Stimulated activated CD4-positive, alpha-beta T cell treated with anti-CD3 and anti-CD28 coated beads, Interleukin-1b, Interleukin-23, amount 100 ng/mL, for 1 hour (primary cell): ENCODE data around the gene TEC.
A peak's percentile ranks its signal among the peaks of the same experiment; 100 is the strongest.
"Not testable (repeated sequence)": the region's sequence is repeated elsewhere in the genome, so short reads cannot be mapped to it uniquely, and the experiment has no call there.

ENCODE experiments used
- DNase-seq, 2 donors: peaks; one replicate each; pipeline ENCODE4 v3.0.0-alpha.2; 2020; ENCODE audit warnings: low read depth in 2 of 2

TEC gene

DNA sequence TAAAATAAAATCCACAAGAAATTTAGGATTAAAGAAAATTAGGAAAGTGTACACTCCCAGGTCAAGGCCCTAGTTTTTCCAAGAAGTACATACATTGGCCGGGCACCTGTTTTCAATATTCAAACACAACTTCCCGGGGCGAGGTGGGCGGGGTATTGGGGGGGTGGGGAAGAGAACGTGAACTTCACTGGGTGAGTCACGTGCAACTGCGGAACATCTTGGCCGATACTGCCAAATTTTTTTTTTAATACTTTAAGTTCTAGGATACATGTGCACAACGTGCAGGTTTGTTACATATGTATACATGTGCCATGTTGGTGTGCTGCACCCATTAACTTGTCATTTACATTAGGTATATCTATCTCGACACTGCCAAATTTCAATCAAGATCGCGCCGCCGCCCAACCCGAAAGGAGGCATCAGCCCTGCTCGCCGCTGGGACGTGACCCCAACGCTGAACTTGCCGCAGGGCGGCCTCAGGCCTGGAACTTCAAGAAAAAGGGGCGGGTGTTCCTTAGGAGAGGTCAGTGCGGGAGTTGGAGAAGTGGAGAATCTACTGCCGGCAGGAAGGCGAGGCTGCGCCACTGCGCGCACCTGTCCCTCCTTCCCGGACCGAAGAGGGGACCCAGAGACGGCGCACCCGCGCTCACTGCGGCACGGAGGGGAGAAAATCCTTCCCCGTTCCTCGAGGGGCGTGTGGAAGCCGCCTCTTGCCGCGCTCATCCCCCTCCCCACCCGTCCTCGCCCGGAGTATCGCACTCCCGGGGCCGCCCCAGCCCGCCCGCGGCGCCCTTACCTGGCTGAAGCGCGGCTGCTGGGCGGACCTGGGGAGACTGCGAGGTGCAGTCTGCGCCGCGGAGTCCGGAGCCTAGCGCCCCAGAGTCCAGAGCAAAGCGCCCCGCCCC is at the start of gene TEC:
Gene TEC (minus strand): TSS at position 883 of the 905 bp plus-strand sequence. CDS start 41,224 bp downstream, outside the sequence.
- peak in 1 of 2 donors; percentile 6 for DNase-seq

DNA sequence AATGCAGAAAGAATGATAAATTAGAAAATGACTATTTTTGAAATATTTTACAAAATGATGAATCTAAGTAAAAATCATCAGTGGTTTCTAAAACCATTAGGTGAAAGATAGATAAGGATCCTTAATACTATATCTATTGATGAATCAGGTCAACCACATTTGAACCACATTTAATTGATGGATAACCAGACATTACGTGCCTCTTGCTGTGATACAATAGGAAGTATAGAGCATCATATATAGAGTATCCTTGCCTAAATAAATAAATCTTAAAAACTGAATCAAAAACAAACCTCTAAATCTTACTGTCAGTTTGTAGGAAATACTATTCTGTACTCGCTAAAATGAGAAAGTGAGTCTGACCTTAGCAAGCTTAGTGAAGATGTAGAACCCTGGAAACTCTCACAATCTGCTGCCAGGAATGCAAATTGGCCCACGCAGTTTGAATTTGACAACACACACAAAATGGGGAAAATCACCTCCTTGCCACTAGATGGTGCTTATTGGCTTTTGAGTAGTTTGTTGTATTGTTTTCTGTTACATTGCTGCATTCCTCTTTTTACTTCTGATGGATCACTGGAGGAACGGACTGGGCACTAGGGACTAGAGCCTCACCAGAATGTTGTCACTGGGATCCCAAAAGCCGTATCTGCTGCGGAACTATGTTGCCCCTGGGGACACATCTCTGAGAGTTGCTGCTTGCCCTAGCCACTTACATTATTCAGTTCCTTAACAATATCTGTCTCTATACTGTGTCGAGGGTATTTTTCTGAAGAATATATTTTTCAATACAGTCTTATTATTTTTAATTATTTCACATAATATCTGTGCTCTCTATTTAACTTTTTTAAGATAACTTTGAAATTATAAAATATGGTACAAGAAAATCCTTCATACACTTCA is 46.3 kb upstream of the TEC start:
- no peak for DNase-seq

GRCh38 chr4:48314746-48315145 is 45.1 kb upstream of the TEC start:
- DNase-seq = not testable (repeated sequence)

DNA sequence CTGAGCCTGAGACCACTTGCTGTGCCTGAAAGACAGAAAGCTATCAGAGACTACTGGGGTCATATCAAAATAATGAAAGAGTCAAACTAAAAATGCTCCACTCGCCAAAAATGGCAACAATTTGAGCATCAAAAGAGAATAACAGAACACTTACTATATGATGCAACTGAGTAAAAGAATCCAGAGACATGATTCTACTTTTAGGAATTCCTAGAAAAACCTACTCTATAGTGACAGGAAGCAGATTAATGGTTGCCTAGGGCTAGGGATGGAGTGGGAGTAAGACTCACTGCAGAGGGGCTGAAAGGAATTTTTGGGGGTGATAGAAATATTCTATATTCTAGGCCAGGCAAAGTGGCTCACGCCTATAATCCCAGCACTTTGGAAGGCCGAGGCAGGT is 42.3 kb upstream of the TEC start:
- no peak for DNase-seq

GRCh38 chr4:48308901-48309300 is 39.3 kb upstream of the TEC start:
- DNase-seq = no peak

- no peak for DNase-seq
Measured at GRCh38 chr4:48307528-48307927, 37.9 kb upstream of the TEC start.

GRCh38 chr4:48305508-48305907 is 35.9 kb upstream of the TEC start:
- DNase-seq = no peak

GRCh38 chr4:48300004-48300403 is 30.4 kb upstream of the TEC start:
- no peak for DNase-seq

DNA sequence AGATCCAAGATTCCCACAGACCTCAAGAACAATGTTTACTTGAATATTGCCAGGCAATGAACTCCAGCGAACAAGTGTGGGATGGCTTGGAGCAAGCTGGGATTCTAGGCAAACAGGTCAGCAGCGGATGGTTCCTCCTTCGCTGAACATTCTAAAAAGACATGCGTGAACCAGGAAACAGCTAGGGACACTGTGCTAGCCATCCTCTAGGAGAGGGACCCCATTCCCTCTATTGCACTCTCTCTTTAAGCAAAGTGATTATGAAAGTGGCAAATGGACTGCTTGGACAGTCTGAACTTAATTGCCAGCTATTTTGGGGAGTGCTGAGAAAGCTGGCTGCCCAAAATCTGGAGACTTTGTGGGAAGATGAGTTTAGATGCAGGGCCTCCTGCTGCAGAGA is 29.9 kb upstream of the TEC start:
- DNase-seq = no peak

DNA sequence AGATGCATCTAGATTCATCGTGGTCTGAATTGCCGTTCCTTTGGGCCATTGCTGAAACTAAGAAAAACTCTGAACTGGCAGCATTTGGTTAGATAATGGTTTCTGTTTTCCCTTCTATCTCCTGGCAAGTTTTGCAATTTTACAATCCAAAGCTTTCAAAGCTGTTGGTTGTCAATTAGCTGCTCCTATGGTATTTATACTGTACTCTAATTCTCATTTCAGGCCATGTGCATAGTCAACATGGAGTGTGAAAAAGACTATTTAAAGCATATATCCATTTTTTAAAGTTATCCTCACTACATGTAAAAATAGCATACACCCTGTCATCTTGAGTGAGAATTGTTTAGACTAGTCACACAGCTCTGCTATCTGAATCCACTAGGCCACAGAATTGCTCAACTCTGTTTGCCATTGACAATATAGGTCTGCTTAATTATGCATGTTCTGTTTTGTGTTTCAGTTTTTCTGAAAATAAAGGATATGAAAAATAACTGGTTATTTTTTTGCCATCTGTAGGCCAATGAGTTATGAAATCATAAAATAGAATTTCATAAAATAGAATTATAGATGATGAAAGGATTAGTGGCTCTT is 27.7 kb upstream of the TEC start:
- no peak for DNase-seq

- no peak for DNase-seq
Measured at GRCh38 chr4:48296365-48296764, 26.7 kb upstream of the TEC start.

DNA sequence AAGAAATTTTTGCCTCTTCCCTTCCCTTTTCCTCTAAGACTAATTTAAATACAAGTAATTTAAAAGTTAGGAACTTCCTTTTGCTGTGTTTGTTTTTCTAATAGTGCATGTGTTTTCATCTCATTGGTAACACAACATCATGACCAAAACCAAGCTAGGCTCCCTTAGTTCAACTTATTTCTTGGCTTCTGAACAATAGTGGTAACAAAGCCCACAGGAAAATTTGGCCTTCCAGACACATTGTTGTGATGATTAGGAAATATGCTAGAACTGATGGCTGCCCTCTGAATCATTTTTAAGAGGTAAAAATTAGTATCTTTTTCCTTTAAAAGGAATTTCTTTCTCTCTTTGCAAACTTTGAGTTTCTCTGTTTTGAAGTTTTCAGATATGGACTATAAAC is 25.5 kb upstream of the TEC start:
- no peak for DNase-seq

- DNase-seq = not testable (repeated sequence)
Measured at GRCh38 chr4:48292218-48292790, 22.7 kb upstream of the TEC start.

GRCh38 chr4:48290146-48290772 is 20.6 kb upstream of the TEC start:
- no peak for DNase-seq

- not testable (repeated sequence) for DNase-seq
Measured at GRCh38 chr4:48286060-48286459, 16.4 kb upstream of the TEC start.

GRCh38 chr4:48285640-48286039 is 16.0 kb upstream of the TEC start:
- DNase-seq = not testable (repeated sequence)

- no peak for DNase-seq
Measured at GRCh38 chr4:48275686-48276085, 6.0 kb upstream of the TEC start.

DNA sequence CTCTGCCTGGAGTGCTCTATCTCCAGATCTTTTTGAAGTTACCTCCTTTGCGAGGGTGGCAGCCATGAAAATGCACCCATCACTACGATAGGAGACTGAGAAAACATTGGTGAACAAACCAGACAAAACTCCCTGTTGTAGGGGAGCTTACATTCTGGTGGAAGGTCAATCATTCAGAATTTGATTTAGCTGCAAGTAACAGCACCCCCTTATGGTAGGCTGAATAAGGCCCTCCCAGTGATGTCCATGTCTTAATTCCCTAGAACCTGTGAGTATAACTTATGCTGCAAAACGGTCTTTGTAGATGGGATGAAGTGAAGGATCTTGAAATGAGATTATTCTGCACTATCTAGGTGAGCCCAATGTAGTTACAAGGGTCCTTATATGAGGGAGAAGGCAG is 5.6 kb upstream of the TEC start:
- no peak for DNase-seq

DNA sequence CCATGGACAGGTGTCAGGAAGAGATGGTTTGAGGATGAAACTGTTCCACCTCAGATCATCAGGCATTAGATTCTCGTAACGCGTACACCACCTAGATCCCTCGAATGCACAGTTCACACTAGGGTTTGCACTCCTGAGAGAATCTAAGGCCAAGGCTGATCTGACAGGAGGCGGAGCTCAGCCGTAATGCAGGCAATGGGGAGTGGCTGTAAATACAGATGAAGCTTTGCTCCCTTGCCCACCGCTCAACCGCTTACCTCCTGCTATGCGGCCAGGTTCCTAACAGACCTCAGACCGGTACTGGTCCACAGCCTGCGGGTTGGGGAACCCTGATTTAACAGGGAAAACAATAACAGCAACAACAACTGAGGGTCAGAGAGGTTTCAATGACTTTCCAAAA is 2.0 kb upstream of the TEC start:
- no peak for DNase-seq

DNA sequence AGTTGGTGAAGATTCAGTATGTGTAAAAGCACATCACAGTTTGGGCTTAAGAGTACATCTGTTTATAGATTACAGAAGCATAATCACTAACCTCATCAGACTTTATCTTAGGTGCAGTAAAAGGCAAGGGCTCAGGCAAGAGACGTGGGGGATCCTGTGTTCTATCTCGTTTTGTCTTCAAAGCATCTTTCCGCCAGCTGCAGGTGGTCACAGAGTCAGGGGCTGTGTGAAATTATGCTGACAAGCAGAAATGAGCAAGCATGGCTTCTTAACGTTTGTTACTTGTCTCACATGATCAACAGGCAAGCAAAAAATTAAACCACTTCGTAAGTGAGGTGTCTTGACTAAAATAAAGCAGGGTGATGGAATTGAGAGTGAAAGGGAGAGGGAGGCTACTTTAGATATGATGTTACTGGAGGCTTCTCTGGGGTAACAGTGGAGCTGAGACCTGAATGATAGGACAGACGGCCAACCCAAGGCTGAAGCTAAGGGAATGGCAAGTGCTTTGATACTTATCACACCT is 1.4 kb upstream of the TEC start:
- no peak for DNase-seq

- DNase-seq = no peak
Measured at GRCh38 chr4:48270523-48270897, 872 bp upstream of the TEC start.
